ENCODE results near the gene TMEM156.

GRCh38 chr4:39014028-39014427 is 18.2 kb downstream of the TMEM156 start:
- TF ChIP-seq POLR2A (IDR thresholded peaks at IDR 0.05) (no peak), CTCF (IDR thresholded peaks at IDR 0.05) (no peak)
